Measurements from ENCODE around the gene ALKAL2.

ALKAL2 gene

GRCh38 chr2:296354-296753 lies 8.5 kb upstream of the ALKAL2 start:
- H3F3A ChIP-seq (ENCODE audit: insufficient read depth, low read length): no peaks in the 10 kb centered on the region
- H3K4me3 ChIP-seq (ENCODE audit: low read depth, low read length, poor library complexity, severe bottlenecking): no peak overlapping the region
- no peaks in the 10 kb centered on the region for H3K36me3 ChIP-seq (ENCODE audit: insufficient read depth, low read length)
- no peaks in the 10 kb centered on the region for H3K9me2 ChIP-seq (ENCODE audit: low read depth, low read length)
- no peaks in the 10 kb centered on the region for H3K27me3 ChIP-seq (ENCODE audit: insufficient read depth, low read length)
- TF ChIP-seq CTCF (IDR thresholded peaks at IDR 0.05; ENCODE audit: low read length): no peak
- no peak for TF ChIP-seq EZH2 (IDR thresholded peaks at IDR 0.05; ENCODE audit: borderline replicate concordance, low read length)
- no peaks in the 10 kb centered on the region for H3K4me1 ChIP-seq (ENCODE audit: insufficient read depth, low read length, severe bottlenecking)
- H3K9ac ChIP-seq (ENCODE audit: low read length): no peak overlapping the region
- H3K4me2 ChIP-seq (ENCODE audit: low read length): no peak overlapping the region
- H4K20me1 ChIP-seq (ENCODE audit: insufficient read depth, low read length): no peaks in the 10 kb centered on the region
- H3K9me3 ChIP-seq (ENCODE audit: low read length): no peaks in the 10 kb centered on the region
- no peak overlapping the region for H2AFZ ChIP-seq (ENCODE audit: low read length)
- no peak overlapping the region for H3K27ac ChIP-seq (ENCODE audit: low read depth, low read length, poor library complexity, severe bottlenecking)
- H3K79me2 ChIP-seq (ENCODE audit: insufficient read depth, low read length): no peaks in the 10 kb centered on the region

GRCh38 chr2:295090-295489 lies 7.2 kb upstream of the ALKAL2 start:
- H3K9me2 ChIP-seq (ENCODE audit: low read depth, low read length): no peaks in the 10 kb centered on the region
- H3K79me2 ChIP-seq (ENCODE audit: insufficient read depth, low read length): no peaks in the 10 kb centered on the region
- no peaks in the 10 kb centered on the region for H3F3A ChIP-seq (ENCODE audit: insufficient read depth, low read length)
- H3K27ac ChIP-seq (ENCODE audit: low read depth, low read length, poor library complexity, severe bottlenecking): no peak overlapping the region
- H3K36me3 ChIP-seq (ENCODE audit: insufficient read depth, low read length): no peaks in the 10 kb centered on the region
- H3K9ac ChIP-seq (ENCODE audit: low read length): no peak overlapping the region
- no peaks in the 10 kb centered on the region for H3K9me3 ChIP-seq (ENCODE audit: low read length)
- TF ChIP-seq CTCF (IDR thresholded peaks at IDR 0.05; ENCODE audit: low read length): no peak
- TF ChIP-seq EZH2 (IDR thresholded peaks at IDR 0.05; ENCODE audit: borderline replicate concordance, low read length): no peak
- no peaks in the 10 kb centered on the region for H3K27me3 ChIP-seq (ENCODE audit: insufficient read depth, low read length)
- no peaks in the 10 kb centered on the region for H4K20me1 ChIP-seq (ENCODE audit: insufficient read depth, low read length)
- H2AFZ ChIP-seq (ENCODE audit: low read length): no peak overlapping the region
- H3K4me3 ChIP-seq (ENCODE audit: low read depth, low read length, poor library complexity, severe bottlenecking): no peak overlapping the region
- no peak overlapping the region for H3K4me2 ChIP-seq (ENCODE audit: low read length)
- no peaks in the 10 kb centered on the region for H3K4me1 ChIP-seq (ENCODE audit: insufficient read depth, low read length, severe bottlenecking)

GRCh38 chr2:290090-290722 lies 2.3 kb upstream of the ALKAL2 start:
- H3K27ac ChIP-seq (ENCODE audit: low read depth, low read length, poor library complexity, severe bottlenecking): no peak overlapping the region
- H3K4me2 ChIP-seq (ENCODE audit: low read length): no peak overlapping the region
- no peaks in the 10 kb centered on the region for H3K4me1 ChIP-seq (ENCODE audit: insufficient read depth, low read length, severe bottlenecking)
- no peaks in the 10 kb centered on the region for H4K20me1 ChIP-seq (ENCODE audit: insufficient read depth, low read length)
- TF ChIP-seq EZH2 (IDR thresholded peaks at IDR 0.05; ENCODE audit: borderline replicate concordance, low read length) (no peak), CTCF (IDR thresholded peaks at IDR 0.05; ENCODE audit: low read length) (peak; percentile 41)
- H3K4me3 ChIP-seq (ENCODE audit: low read depth, low read length, poor library complexity, severe bottlenecking): no peak overlapping the region
- H3K9me2 ChIP-seq (ENCODE audit: low read depth, low read length): no peaks in the 10 kb centered on the region
- H3K9ac ChIP-seq (ENCODE audit: low read length): no peak overlapping the region
- no peaks in the 10 kb centered on the region for H3K9me3 ChIP-seq (ENCODE audit: low read length)
- no peaks in the 10 kb centered on the region for H3K36me3 ChIP-seq (ENCODE audit: insufficient read depth, low read length)
- no peak overlapping the region for H2AFZ ChIP-seq (ENCODE audit: low read length)
- no peaks in the 10 kb centered on the region for H3K27me3 ChIP-seq (ENCODE audit: insufficient read depth, low read length)
- no peaks in the 10 kb centered on the region for H3K79me2 ChIP-seq (ENCODE audit: insufficient read depth, low read length)
- H3F3A ChIP-seq (ENCODE audit: insufficient read depth, low read length): no peaks in the 10 kb centered on the region

All from OCI-LY1 (cell line).